HL-60 (cell line): Measurements from ENCODE around the gene UBP1.

Experiments used
- DNase-seq, 2 experiments: peaks; one replicate each; pipeline ENCODE4 v3.0.0-alpha.2; 2010 to 2020; ENCODE audit warnings: low read depth in 1 of 2, low spot score in 1 of 2
- H3K27ac ChIP-seq: fragments of 250-450 bp; sonication (Bioruptor Pico); replicated peaks from 2 replicates; pipeline ENCODE4 v1.5.1; 2020; ENCODE audit warnings: mild to moderate bottlenecking, moderate library complexity
- H3K27me3 ChIP-seq: fragments of 250-450 bp; sonication (Bioruptor Pico); 2 replicates; pipeline ENCODE4 v1.5.1; 2021; ENCODE audit warnings: mild to moderate bottlenecking, moderate library complexity; ENCODE audit not compliant: insufficient read depth, poor library complexity, severe bottlenecking
- H3K4me3 ChIP-seq: replicated peaks from 2 replicates; pipeline ENCODE4 v1.5.1; 2011; ENCODE audit warnings: mild to moderate bottlenecking, control low read depth, low read length; ENCODE audit not compliant: insufficient read depth
- GABPA ChIP-seq: IDR thresholded peaks from 2 replicates; pipeline ENCODE4 v1.6.1; 2012; ENCODE audit warnings: low read depth
- POLR2AphosphoS5 ChIP-seq: IDR thresholded peaks from 2 replicates; pipeline ENCODE4 v1.6.1; 2012; ENCODE audit warnings: low read depth
- SPI1 ChIP-seq: IDR thresholded peaks from 2 replicates; pipeline ENCODE4 v1.6.1; 2012; ENCODE audit warnings: low read depth, mild to moderate bottlenecking, borderline replicate concordance
- TF ChIP-seq, protein P1 (sequence below): IDR thresholded peaks from one replicate; pipeline ENCODE4 v1.5.1; 2011; ENCODE audit warnings: low read length, control low read depth, inconsistent platforms; ENCODE audit not compliant: insufficient read depth
- TF ChIP-seq, protein P2 (sequence below): IDR thresholded peaks from 2 replicates; pipeline ENCODE4 v1.6.1; 2012; ENCODE audit warnings: low read depth; ENCODE audit not compliant: insufficient replicate concordance

Gene UBP1

DNA sequence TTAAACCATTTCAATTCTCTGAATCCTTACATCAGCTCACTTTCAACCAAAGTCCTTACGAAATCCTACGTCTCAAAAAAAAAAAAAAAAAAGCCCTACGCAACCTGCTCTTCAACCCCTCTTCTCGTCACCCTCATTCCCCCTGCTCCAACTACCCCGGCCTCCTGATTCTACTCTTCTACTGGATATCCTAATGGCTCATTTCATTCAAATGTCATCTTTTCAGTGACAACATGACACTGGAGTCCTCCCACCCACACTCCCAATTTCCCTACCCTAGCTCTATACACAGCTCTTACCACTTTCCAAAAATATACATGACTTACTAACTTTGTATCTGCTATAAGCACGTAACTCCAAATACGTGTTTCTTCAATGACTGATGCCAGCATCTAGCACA is 11.5 kb downstream of the UBP1 start:
- TF ChIP-seq, protein P1, sequence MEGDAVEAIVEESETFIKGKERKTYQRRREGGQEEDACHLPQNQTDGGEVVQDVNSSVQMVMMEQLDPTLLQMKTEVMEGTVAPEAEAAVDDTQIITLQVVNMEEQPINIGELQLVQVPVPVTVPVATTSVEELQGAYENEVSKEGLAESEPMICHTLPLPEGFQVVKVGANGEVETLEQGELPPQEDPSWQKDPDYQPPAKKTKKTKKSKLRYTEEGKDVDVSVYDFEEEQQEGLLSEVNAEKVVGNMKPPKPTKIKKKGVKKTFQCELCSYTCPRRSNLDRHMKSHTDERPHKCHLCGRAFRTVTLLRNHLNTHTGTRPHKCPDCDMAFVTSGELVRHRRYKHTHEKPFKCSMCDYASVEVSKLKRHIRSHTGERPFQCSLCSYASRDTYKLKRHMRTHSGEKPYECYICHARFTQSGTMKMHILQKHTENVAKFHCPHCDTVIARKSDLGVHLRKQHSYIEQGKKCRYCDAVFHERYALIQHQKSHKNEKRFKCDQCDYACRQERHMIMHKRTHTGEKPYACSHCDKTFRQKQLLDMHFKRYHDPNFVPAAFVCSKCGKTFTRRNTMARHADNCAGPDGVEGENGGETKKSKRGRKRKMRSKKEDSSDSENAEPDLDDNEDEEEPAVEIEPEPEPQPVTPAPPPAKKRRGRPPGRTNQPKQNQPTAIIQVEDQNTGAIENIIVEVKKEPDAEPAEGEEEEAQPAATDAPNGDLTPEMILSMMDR: no peak
- TF ChIP-seq POLR2AphosphoS5: no peak
- TF ChIP-seq SPI1: no peak
- no peak for TF ChIP-seq GABPA
- TF ChIP-seq, protein P2, sequence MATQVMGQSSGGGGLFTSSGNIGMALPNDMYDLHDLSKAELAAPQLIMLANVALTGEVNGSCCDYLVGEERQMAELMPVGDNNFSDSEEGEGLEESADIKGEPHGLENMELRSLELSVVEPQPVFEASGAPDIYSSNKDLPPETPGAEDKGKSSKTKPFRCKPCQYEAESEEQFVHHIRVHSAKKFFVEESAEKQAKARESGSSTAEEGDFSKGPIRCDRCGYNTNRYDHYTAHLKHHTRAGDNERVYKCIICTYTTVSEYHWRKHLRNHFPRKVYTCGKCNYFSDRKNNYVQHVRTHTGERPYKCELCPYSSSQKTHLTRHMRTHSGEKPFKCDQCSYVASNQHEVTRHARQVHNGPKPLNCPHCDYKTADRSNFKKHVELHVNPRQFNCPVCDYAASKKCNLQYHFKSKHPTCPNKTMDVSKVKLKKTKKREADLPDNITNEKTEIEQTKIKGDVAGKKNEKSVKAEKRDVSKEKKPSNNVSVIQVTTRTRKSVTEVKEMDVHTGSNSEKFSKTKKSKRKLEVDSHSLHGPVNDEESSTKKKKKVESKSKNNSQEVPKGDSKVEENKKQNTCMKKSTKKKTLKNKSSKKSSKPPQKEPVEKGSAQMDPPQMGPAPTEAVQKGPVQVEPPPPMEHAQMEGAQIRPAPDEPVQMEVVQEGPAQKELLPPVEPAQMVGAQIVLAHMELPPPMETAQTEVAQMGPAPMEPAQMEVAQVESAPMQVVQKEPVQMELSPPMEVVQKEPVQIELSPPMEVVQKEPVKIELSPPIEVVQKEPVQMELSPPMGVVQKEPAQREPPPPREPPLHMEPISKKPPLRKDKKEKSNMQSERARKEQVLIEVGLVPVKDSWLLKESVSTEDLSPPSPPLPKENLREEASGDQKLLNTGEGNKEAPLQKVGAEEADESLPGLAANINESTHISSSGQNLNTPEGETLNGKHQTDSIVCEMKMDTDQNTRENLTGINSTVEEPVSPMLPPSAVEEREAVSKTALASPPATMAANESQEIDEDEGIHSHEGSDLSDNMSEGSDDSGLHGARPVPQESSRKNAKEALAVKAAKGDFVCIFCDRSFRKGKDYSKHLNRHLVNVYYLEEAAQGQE: no peak
- H3K27me3 ChIP-seq: no peaks in the 10 kb centered on the region
- H3K4me3 ChIP-seq: 0 out of 2 replicates have a peak overlapping the region, but pooled peaks have one; percentile 4
- DNase-seq: no peak
- no peak overlapping the region for H3K27ac ChIP-seq

DNA sequence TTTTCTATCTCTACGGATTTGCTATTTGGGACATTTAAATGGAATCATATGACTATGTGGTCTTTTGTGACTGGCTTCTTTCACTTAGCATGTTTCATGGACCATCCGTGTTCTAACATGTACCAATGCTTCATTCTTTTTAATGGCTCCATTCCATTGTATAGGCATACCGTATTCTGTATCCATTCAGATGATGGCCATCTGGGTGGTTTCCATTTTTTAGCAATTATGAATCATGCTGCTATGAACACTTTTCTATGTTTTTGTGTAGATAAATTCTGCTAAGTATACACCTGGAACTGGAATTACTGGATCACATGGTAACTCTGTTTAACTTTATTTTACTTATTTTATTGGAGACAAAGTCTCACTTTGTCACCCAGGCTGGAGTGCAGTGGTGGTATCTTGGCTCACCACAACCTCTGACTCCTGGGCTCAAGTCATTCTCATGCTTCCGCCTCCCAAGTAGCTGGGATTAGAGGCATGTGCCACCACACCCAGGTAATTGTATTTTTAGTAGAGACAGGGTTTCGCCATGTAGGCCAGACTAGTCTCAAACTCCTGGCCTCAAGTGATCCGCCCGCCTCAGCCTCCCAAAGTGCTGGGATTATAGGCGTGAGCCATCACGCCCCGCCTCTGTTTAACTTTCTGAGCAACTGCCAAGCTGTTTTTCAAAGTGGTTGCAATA is 13.4 kb downstream of the UBP1 start:
- no peak overlapping the region for H3K4me3 ChIP-seq
- no peak for DNase-seq

DNA sequence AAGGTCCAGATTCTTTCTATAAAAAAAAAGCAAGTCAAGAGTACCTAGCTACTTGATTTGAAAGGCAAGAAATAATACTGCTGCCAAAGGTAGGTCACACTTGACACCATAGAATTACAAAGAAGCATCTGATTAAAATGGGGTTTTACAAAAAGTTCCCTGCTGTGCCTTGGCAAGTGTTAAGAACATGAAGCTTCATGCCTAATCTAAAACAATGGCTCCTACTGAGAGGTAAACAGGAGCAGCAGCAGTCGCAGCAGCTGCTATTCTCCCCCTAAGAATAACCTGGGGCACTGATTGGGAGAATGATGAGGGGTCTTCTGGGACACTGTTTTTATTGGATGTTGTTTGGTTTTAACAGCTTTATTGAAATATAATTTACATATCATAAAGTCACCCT is 14.1 kb downstream of the UBP1 start:
- Histone ChIP-seq H3K4me3 (no peak overlapping the region), H3K27me3 (no peaks in the 10 kb centered on the region), H3K27ac (no peak overlapping the region)
- no peak for DNase-seq
- no peak for TF ChIP-seq POLR2AphosphoS5
- TF ChIP-seq, protein P2: no peak

More for the DNA sequence above, 13.4 kb downstream of the UBP1 start:
- Histone ChIP-seq H3K27me3 (no peaks in the 10 kb centered on the region), H3K27ac (no peak overlapping the region)
- TF ChIP-seq POLR2AphosphoS5 (no peak), SPI1 (no peak), GABPA (no peak)
- TF ChIP-seq, protein P2: no peak
- TF ChIP-seq, protein P1: no peak
